SKM-1 (cell line): ENCODE measurements around the gene MAP3K14.
A peak's percentile ranks its signal among the peaks of the same experiment; 100 is the strongest.

Source experiments
- DNase-seq: peaks from one replicate; lab custom pipeline; 2025; ENCODE audit not compliant: unreplicated experiment; lab: John Stamatoyannopoulos, UW

The MAP3K14 gene

GRCh38 chr17:45284176-45285140 lies 32.4 kb downstream of the MAP3K14 start:
- DNase-seq: no peak

GRCh38 chr17:45283711-45284110 lies 33.1 kb downstream of the MAP3K14 start:
- no peak for DNase-seq

GRCh38 chr17:45282683-45283644 lies 33.9 kb downstream of the MAP3K14 start:
- DNase-seq: no peak

GRCh38 chr17:45279898-45280297 lies 36.9 kb downstream of the MAP3K14 start:
- DNase-seq: no peak

GRCh38 chr17:45277992-45278391 lies 38.8 kb downstream of the MAP3K14 start:
- DNase-seq: no peak

- DNase-seq: peak; percentile 79
Observed at GRCh38 chr17:45277216-45277849, 39.5 kb downstream of the MAP3K14 start.

- DNase-seq: no peak
Observed at GRCh38 chr17:45276031-45276430, 40.8 kb downstream of the MAP3K14 start.

- DNase-seq: no peak
Observed at GRCh38 chr17:45274033-45274432, 42.8 kb downstream of the MAP3K14 start.

- no peak for DNase-seq
Observed at GRCh38 chr17:45273551-45273957, 43.3 kb downstream of the MAP3K14 start.

GRCh38 chr17:45271603-45272002 lies 45.2 kb downstream of the MAP3K14 start:
- DNase-seq: no peak

- no peak for DNase-seq
Observed at GRCh38 chr17:45270828-45271418, 45.9 kb downstream of the MAP3K14 start.

GRCh38 chr17:45269912-45270311 lies 46.9 kb downstream of the MAP3K14 start:
- DNase-seq: no peak

- DNase-seq: no peak
Observed at GRCh38 chr17:45267436-45268055, 49.3 kb downstream of the MAP3K14 start.

GRCh38 chr17:45266372-45266926 lies 50.4 kb downstream of the MAP3K14 start:
- DNase-seq: no peak

- DNase-seq: no peak
Observed at GRCh38 chr17:45265821-45266220, 51.0 kb downstream of the MAP3K14 start.

- no peak for DNase-seq
Observed at GRCh38 chr17:45264988-45265387, 51.8 kb downstream of the MAP3K14 start.

- no peak for DNase-seq
Observed at GRCh38 chr17:45264430-45264829, 52.4 kb downstream of the MAP3K14 start.

- DNase-seq: no peak
Observed at GRCh38 chr17:45263477-45263860, 53.4 kb downstream of the MAP3K14 start.

GRCh38 chr17:45262516-45263476 lies 54.0 kb downstream of the MAP3K14 start:
- DNase-seq: no peak
